GM19023 (cell line): Measurements from ENCODE around the gene DLG1.

Source experiments
- ATAC-seq: cut with Tn5 transposase; IDR thresholded peaks from one replicate; pipeline ENCODE4 v1.9.1; 2021; ENCODE audit warnings: mild to moderate bottlenecking, moderate library complexity; ENCODE audit not compliant: unreplicated experiment

Gene DLG1

DNA sequence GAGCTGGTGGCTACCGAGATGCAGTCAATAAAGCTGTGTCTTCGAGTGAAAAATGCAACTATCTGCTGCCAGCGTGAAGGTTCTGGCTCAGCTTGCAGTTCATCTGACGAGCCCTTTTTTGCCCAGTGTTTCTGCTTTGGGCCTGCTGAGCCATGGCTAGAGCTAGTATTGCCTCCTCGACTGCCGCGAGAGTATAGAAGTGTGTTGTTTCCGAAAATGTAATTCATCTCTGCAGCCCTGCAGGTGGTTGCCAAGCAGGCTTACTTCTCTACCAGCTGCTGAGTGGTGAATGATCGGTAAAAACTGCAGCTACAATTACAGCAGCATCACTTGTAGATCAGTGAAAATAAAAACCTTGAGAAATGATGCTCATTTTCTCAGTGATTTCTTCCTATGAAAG lies 114.8 kb downstream of the DLG1 start:
- no peak for ATAC-seq

DNA sequence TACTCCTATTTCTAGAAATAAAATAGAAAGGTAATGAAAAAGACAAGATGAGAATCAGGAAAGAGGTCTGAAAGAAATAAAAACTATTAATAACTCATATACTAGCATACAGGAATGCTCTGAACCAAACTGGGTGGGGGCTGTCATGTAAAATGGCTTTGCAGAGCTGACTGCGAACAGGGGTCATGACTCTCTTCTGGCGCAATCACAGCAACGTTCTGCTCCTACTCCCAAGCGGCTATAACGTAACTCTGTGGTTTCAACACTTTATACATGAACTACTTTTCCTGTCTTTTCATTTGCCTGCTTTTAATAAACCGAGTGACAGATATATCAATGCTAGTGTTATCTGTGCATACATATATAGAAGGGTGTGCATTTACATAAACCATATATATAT lies 116.7 kb downstream of the DLG1 start:
- no peak for ATAC-seq

DNA sequence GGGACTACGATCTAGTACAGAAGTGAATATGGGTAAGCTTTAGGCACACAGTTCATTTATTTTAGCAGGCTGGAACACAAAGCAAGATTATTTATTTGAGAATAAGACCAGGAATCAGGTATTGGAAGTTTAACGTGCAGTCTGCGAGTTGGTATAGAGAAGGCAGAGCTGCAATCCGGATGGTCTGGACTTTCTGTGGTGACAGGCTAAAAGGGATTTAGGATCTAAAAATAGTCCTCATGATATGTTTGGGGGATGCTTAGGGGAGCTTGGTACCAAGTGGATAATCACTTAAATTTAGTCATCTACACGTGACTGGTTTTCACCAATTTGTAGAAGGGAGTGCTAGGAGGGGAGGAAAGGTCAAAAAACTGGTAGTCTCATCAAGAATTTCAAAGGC lies 119.4 kb downstream of the DLG1 start:
- ATAC-seq, result no peak

DNA sequence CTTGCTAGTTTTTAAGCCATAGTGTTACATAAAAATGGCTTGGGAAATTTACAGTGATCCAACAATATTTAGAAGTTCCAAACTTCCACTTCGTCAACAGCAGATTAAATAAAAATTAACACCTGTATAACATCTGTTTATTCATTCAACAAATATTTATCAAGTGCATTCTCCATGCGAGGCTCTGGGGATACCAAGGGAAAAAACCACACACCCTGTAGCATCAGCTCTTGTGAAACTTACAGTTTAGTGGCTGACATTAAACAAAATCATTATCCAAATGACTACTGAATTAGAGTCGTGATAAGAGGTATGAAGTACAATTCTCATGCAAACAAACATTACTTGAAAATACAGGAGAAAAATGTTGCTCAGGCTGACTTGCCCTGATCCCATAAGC lies 122.9 kb downstream of the DLG1 start:
- no peak for ATAC-seq

DNA sequence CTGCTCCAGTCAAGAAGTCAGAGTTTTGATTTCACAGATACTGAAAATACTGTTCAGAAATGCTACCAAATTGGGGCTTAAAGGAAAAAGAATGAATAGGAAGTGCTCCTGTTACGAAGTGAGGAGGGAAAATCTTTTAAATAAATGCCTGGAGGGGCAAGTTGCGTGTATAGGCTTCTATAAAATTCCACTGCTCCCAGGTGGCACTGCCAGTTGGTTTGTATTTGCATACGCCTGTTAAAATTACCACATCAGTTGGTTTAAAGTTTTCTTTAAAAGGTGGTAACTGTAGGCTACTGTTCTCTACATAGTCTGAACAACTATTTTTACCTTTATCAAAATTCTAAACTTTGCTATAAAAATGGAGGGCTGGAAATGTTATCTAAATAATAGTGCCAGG lies 123.5 kb downstream of the DLG1 start:
- ATAC-seq, result no peak

DNA sequence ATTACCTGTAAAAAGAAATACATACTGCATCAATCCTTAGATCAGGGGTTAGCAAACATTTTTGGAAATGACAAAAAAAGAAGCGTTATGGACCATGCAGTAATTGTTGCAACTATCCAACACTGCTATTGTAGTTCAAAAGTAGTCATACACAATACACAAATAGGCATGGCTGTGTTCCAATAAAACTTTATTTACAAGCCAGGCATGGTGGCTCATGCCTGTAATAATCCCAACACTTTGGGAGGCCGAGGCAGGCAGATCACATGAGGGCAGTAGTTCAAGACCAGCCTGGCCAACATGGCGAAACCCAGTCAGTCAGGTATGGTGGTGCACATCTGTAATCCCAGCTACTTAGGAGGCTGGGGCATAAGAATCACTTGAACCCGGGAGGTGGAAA lies 124.8 kb downstream of the DLG1 start:
- ATAC-seq, result no peak

DNA sequence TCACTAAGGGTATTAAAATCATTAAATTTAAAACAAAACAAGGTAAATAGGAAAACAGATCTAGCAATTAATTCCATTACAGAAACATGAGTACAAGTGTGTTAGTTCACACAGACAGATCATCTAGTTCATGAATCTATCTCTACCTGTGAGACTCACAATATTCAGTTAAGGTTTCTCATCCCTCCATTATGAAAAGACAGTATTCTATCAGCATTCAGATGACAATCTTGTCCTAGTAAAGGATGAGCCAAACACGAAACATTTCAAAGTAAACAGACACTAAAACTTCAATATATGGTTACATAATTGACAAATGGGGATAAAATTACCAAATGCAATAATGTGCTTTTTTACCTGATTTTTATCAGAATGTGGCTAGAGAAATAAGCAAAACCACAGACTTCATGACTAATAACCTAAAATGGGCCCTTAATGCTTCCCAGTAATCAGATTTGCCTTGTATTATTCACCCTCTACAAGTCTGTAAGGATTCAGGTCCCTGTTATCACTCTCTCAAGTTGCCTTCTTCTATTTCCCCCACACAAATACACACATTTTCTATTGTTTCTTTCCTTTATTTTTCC lies 126.8 kb downstream of the DLG1 start:
- no peak for ATAC-seq

DNA sequence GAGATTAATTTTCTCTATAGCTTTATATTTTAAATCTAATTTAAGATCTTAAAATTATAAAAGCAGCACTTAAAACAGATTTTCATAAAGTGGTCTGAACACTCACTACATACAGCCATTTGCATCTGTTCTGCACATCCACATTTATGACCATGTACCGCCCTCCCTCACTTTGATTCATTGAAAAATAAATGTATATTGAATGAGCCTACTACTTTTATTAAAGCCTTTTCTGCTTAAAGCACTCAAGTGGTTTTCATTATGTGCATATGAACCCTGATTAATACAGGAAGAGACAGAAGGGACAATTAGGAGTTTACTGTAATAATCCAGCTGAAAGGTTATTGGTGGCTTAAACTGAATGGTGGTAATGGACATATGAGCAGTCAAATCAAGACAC lies 129.4 kb downstream of the DLG1 start:
- ATAC-seq, result no peak

DNA sequence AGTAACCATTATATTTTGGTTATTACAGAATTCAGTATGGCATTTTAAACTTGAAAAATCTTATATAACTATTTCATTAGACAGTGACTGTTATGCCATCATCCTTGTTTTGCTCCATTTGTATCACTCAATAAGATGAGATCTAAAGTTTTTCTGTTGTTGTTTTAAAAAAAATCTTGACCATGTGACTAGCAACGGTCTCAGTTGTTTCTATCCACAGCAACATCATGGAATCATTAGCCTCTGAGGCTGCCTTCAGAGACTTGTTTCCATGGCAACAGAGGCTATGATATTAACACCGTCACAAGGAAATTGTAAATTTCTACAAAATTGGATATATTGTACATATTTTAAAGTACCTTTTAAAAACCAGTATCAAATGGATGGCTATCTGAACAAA lies 129.8 kb downstream of the DLG1 start:
- no peak for ATAC-seq

DNA sequence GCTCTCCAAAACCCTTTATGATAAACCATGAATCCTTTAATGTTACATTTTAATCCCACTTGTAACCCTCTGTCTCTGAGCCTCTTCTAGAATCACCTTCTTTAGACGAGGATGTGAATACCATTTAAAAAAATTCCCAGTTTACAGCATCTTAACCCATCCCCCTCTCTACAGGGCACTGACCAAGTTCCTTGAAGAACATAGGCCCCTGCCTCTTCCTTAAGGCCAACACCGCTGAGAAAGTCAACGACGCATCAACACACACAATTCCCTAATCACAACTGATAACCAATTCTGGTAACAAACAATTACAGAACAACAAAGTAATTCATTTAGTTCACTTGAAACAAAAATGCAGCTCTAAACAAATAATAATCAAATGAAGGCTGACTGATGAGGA lies 130.3 kb downstream of the DLG1 start:
- ATAC-seq, result no peak

DNA sequence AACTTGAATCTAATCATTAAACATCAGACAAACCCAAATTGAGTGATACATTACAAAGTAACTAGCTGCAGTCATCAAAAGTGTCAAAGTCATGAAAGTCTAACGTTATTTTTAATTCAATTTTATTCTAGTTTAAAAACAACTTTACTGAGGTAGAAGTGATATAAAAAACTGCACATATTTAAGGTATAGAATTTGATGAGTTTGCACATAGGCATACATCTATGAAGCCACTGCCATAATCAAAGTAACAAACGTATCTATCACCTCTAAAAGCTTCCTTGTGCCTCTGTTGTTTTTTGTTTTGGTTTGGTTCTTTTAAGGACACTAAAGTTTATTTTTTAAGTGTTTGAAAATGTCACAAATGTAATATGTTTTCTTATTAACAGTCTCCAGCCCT lies 130.9 kb downstream of the DLG1 start:
- ATAC-seq, result no peak

DNA sequence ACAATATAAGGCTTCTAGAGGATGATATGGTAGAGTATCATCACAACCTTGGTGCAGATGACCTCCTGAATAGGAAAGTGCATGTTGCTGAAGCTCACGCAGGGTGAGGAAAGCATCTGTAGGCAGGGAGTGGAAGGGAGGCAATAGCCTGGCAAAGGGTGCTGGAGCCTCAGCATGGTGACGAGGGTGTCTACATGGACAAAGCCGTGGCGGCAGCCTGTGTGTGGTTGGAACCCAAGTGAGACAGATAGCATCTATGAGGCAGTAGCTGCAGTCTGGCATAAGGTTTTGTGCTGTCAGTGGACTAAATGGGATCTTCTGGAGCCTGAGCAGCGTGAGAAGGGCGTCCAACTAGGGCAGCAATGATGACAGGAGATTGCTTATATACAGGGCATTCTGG lies 132.5 kb downstream of the DLG1 start:
- ATAC-seq, result no peak

DNA sequence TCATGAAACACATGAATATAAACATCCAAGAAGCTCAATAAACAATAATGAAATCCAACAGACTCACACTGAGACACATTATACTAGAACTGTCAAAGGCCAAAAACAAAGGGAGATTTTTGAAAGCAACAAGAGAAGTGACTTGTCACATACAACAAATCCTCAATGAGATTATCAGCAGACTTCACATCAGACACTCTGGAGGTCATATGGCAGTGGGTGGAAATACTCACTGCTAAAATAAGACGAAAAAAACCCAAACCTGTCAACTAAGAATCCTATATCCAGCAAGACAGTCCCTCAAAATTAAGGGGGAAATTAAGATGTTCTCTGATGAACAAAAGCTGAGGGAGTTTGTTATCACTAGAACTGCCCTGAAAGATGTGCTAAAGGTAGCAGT lies 143.4 kb downstream of the DLG1 start:
- no peak for ATAC-seq

DNA sequence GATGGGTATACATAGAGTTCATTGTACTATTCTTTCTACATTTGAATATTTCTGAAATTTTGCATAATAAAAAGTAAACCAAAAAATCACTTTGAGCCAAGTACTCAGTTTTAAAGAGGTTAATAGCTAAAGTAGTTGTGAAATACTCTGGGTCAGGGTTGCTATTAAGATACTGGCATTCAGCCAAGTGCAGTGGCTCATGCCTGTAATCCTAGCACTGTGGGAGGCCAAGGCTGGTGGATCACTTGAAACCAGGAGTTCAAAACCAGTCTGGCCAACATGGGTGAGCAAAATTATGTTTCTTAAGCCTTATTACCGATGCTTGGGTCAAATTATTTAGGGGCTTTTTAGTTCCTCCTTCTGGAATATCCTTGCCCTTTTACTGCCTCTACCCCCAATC lies 146.8 kb downstream of the DLG1 start:
- no peak for ATAC-seq

DNA sequence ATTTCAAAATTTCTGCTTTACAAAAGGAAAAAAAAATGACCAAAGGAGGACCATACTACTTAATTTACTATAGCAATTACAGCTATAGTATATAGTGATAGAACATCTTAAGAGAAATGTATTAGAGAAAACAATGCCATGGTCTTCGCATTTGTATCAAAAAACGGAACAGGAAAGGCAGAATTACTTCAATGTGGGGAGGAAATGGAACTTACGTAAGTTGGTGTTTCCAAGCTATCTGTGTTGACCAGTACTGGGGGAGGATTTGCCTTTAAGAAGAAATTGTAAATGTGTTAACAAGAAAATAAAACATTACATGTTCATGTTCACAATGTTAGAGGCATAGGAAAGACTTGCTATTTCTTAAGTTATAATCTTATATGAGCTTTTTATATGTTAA lies 148.9 kb downstream of the DLG1 start:
- no peak for ATAC-seq

DNA sequence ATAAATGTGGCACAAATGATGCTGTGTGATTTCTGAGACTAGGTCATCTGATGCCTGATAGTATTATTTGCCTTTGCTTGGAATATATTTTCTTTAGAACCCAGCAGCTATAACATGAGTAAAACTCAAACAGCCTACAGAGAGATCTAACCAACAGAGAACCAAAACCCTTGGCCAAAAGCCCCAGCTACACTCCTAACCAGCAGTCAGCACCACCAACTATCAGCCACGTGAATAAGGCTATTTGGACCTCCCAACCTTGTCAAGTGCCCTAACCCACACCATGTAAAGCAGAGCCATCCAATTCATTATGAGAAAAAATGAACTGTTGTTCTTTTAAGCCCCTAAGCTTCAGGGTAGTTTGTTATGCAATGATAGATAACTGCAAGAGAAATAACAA lies 154.2 kb downstream of the DLG1 start:
- no peak for ATAC-seq

DNA sequence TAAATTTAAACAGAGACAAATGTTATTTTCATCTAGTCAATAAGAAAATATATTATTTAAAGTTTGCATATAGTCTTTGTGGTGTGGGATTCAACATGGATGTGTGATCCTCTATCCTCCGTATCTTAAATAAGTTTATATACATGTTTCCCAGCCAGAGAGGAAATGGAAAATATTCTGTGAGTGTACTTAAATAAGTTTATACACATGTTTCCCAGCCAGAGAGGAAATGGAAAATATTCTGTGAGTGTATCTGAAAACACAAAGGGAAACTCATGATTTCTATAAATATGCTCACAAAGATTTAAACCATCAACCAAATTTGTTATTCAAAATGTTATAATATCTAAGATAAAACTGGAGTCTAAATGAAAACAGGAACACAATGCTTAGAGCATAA lies 158.8 kb downstream of the DLG1 start:
- ATAC-seq, result no peak

DNA sequence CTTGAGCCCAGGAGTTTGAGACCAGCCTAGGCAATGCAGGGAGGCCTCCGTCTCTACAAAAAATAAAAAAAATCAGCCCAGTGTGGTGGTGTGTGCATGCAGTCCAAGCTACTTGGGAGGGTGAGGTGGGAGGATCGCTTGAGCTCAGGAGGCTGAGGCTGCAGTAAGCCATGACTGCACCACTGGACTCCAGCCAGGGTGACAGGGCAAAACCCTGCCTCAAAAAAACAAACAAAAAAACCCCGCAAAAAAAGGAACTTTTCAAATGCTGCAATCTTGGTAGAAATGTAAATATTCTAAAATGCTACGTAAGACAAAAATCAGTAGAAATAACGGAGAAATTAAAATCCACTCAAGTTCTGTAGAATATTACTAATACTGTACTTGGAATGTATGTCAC lies 160.7 kb downstream of the DLG1 start:
- no peak for ATAC-seq

DNA sequence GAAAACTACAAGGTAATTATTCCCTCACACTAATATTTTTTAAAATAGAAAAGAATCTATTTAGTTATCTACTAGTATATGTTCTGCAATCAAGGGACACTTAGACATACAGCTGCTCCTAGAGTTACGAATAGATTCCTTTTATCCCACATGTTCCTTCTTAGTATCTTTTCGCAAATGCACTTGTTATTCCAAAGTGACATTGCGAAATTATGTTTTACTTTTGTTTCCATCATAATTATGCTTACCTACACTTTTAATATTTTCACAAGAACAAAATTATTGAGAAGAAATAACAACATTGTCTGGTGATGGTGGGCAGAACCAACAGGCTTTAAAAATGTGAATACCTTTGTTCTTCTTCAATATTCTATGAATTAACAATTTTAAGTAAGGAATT lies 161.7 kb downstream of the DLG1 start:
- ATAC-seq, result no peak

DNA sequence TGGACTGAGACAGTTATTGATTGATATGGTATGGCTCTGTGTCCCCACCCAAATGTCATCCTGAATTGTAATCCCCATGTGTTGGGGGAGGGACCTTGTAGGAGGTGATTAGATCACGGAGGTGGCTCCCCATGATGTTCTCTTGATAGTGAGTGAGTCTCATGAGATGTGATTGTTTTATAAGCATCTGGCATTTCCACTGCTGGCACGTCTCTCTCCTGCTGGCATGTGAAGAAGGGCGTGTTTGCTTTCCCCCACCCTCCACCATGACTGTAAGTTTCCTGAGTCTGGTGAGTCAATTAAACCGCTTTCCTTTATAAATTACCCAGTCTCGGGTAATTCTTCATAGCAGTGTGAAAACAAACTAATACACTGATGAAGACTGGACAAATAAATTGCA lies 163.2 kb downstream of the DLG1 start:
- no peak for ATAC-seq

DNA sequence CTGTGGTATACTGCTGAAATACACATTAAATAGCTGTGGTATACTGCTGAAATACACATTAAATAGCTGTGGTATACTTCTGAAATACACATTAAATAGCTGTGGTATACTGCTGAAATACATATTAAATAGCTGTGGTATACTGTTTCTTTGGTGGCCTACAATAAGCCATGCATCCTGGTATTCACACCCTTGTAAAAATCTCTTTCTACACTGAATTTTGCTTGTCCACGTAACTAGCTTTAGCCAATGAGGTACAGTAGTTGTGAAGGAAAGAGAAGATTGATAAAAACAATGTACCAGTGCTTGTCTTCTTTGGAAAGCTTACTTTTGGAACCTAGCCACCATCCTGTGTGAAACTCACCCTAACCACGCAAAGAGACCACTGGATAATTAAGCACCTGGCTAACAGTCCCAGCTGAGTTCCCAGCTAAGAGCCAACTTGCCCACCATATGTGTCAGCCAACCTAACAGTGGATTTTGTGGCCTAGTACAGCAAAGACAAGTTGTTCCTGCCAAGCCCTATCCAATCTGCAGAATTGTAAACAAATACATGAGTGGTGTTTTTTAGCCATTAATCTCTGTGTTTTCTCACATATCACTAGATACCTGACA lies 165.4 kb downstream of the DLG1 start:
- ATAC-seq, result no peak

DNA sequence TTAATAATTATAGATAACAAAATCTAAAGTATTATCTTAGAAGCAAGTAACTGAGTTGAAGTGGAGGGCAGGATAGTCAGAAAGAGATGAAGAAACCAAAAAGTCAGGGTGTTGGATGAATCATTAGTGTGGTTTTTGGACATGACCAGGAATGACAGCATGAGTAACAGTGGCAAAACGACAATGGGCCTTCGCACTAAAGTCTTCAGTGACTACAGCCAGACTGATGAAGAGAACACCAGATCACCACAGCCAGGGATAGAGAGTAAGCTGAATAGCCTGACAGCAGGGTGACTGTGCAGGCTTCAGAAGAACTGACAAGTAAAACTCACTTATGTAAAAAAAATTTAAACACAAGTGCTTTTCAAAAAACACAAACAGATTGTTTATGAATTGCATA lies 172.8 kb downstream of the DLG1 start:
- no peak for ATAC-seq

DNA sequence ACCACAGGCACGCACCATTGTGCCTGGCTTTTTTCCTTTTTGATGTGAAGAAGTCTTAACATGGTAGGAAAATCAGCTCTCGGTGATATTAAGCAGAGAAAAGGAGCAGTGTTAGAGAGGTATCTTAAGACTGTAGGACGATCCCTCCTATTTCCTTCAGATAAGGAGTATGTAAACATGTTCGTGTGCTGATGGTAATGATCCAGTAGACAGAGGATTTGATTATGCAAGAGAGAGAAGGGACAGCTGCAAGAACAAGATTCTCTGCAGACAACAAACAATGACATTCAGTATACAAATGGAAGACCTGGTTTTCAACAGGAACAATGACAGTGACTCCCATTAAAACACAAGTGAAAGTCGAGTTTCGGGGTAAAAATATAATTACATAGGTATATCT lies 173.7 kb downstream of the DLG1 start:
- no peak for ATAC-seq
